Coronary artery (tissue), 2 donors: Measurements from ENCODE around the gene WDFY4.
A peak's percentile ranks its signal among the peaks of the same experiment; 100 is the strongest.

Source experiments
- DNase-seq: peaks from one replicate; pipeline ENCODE4 v3.0.0-alpha.2; 2017; ENCODE audit warnings: low spot score
- H3K27ac ChIP-seq, 2 donors: fragments of 200-600 bp; sonication (generic); one replicate each; pipeline ENCODE4 v1.5.1; 2016 to 2019
- H3K4me3 ChIP-seq: fragments of 200-600 bp; sonication (generic); 2 replicates; pipeline ENCODE4 v1.5.1; 2016; ENCODE audit warnings: mild to moderate bottlenecking, moderate library complexity
- TF ChIP-seq, protein P1 (sequence below): fragments of 200-600 bp; sonication (generic); IDR thresholded peaks from one replicate; pipeline ENCODE4 v1.5.1; 2019; ENCODE audit warnings: antibody characterized with exemption

WDFY4 gene

DNA sequence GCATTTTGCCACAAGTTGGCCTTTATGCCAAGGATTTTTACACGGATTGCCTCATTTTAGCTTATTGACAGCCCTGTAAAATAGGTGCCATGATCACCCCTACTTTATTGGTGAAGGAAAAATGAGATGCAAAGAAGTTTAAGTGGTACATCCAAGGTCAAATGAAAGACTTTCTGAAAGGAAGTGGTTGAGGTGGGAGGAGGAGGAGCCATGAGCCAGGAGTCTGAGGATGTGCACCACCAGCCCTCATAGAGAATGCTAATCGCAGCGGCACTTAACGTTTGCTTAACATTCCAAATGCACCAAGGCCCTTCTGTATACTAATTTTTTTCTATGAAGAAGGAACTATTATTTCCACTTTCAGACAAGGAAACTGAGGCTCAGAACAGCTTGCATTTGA is 286.0 kb downstream of the WDFY4 start:
- Histone ChIP-seq H3K4me3 (no peak overlapping the region), H3K27ac (no peak overlapping the region)
- TF ChIP-seq, protein P1, sequence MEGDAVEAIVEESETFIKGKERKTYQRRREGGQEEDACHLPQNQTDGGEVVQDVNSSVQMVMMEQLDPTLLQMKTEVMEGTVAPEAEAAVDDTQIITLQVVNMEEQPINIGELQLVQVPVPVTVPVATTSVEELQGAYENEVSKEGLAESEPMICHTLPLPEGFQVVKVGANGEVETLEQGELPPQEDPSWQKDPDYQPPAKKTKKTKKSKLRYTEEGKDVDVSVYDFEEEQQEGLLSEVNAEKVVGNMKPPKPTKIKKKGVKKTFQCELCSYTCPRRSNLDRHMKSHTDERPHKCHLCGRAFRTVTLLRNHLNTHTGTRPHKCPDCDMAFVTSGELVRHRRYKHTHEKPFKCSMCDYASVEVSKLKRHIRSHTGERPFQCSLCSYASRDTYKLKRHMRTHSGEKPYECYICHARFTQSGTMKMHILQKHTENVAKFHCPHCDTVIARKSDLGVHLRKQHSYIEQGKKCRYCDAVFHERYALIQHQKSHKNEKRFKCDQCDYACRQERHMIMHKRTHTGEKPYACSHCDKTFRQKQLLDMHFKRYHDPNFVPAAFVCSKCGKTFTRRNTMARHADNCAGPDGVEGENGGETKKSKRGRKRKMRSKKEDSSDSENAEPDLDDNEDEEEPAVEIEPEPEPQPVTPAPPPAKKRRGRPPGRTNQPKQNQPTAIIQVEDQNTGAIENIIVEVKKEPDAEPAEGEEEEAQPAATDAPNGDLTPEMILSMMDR: no peak
- no peak for DNase-seq

DNA sequence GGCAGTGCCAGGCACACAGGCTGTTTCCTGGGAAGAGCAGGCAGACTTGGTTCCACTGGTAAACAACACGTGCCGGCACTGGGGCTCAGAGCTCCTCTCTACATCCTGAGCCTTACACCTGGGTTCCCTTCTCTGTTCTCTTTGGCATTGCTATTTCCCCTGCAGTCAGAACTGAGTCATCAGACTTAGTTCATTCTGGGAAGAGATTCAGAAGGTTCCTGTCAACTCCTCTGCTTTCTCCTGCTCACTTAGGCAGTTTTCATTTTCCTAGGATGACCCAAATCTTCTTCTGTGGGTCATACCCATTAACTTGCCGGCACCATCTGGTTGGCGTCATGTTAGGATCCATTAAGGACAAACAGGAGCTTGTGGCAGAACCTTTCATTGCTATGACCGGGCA is 288.4 kb downstream of the WDFY4 start:
- no peak overlapping the region for H3K27ac ChIP-seq
- DNase-seq: no peak
- no peak overlapping the region for H3K4me3 ChIP-seq
- TF ChIP-seq, protein P1: no peak

DNA sequence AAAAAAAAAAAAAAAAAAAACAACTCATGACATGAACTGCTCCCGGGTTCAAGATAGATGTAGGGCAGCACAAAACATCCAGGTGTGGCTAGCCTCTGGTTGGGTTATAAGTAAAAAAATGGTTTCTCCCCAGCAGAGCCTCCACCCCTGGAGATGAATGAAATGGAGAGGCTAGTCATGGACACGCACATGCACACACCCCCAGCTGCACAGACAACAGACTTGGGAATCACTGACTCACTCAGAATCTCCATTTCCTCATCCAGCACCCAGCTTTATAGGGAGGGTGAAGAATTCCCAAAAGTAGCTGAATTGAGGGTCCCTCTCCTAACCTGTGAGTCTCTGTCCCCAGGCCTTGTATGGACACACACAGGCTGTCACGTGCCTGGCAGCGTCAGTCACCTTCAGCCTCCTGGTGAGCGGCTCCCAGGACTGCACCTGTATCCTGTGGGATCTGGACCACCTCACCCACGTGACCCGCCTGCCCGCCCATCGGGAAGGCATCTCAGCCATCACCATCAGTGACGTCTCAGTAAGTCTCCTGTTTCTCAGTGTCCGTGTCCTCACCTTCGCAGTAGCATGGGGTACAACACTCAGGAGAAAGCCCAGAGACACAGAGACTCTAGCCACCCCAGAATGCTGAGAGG is 290.0 kb downstream of the WDFY4 start:
- no peak overlapping the region for H3K4me3 ChIP-seq
- TF ChIP-seq, protein P1: no peak
- no peak for DNase-seq
- H3K27ac ChIP-seq: no peak overlapping the region

DNA sequence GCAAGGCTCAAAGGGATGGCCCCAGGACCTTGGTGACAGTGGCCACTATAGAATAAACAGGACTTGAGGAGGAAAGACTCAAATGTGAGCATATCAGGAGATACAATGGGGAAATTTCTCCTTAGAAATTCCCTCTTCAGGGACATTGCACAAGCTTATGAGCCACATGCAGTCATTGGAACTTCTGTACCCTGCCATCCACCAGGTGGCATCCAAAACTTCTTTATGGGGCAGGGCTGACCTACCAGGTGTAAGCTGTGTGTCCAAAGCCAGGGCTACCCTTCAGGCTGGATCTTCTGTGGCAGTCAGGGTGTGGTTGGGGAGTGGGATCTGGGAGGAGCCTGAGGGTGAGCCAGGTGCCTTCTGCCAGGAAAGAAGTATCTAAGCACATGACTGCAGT is 291.5 kb downstream of the WDFY4 start:
- no peak for DNase-seq
- Histone ChIP-seq H3K4me3 (no peak overlapping the region), H3K27ac (no peak overlapping the region)
- TF ChIP-seq, protein P1: no peak

DNA sequence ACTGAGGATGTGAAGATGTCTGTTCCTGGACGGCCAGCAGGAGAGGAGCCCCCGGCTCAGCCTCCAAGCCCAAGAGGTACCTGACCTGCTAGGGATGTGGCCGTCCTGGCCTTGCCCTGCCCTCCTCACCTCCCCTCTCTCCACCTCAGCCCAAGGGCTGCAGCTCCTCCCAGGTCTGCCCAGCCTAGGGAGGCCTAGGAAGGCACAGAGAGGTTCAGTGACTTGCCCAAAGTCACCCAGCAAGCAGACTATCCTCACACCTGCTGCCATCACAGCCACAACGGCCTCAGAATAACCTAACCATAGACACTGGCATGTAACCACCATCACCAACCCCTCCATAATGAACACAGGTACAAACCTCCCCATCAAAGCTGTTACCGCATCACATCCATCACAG is 293.6 kb downstream of the WDFY4 start:
- TF ChIP-seq, protein P1: no peak
- H3K27ac ChIP-seq: no peak overlapping the region
- no peak for DNase-seq

DNA sequence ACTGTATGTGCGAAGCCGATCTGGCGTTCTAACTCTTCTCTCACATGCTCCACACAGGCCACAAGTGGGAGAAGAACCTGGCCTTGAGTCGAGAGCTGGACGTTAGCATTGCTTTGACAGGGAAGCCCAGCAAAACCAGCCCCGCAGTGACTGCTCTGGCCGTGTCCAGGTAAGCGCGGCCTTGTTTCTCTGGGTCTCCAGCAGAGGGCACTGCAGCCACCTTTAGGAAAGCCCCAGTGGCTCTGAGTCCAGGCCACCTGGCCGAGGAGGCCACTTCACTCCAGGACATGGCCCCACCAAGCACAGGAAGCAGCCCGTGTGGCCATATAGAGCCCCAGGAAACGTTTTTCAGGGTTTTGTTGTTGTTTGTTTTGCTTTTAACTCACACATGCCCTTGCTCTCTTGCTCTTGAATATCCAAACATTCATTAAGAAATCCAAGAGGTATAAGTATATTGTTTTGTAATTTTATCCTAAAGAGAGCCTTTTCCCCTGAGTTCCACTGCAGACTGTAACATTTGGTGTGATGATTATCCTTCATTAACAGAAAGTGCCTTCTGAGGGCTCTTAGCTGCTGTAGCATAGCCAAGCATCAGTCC is 296.7 kb downstream of the WDFY4 start:
- H3K27ac ChIP-seq: no peak overlapping the region
- no peak overlapping the region for H3K4me3 ChIP-seq
- DNase-seq: no peak
- TF ChIP-seq, protein P1: peak; percentile 80

More for the DNA sequence above, 293.6 kb downstream of the WDFY4 start:
- H3K4me3 ChIP-seq: no peak overlapping the region

DNA sequence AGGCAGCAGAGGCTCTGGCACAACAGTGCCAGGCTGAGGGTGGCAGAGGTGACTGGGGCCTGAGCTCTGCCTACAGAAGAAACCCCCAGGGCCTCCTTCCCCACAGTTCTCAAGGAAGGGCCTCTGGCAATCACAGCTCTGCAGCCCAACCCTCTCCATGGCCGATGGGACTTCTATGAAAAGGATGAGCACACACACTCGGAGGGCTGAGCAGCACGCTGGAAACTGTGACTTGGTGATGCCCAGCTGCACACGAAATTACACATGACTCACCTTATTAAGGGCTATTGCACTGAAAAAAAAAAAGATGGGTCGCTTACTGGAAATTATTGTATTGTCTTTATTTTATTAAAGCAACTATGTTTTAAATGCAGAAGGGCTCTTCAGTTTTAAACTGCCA is 297.9 kb downstream of the WDFY4 start:
- TF ChIP-seq, protein P1: no peak
- no peak overlapping the region for H3K27ac ChIP-seq
- H3K4me3 ChIP-seq: no peak overlapping the region
- DNase-seq: no peak
